ENCODE measurements around the gene OOSP4A. TPM values are rescaled to one million over a fixed set of nuclear protein-coding genes. Genes with fewer than 3 reads are reported as not detected.

The OOSP4A gene
- total RNA-seq, 4 donors from 2014 or later: not detected

GRCh38 chr11:59983212-59983611, 19.4 kb downstream of the OOSP4A start:
- Histone ChIP-seq H3K4me1 (no peaks in the 10 kb centered on the region), H3K36me3 (no peaks in the 10 kb centered on the region), H3K27me3 (no peaks in the 10 kb centered on the region), H3K4me3 (no peak overlapping the region), H3K9me3 (no peaks in the 10 kb centered on the region), H3K27ac (no peak overlapping the region)
- in situ Hi-C loops (cut with MboI; ENCODE audit: low sequenced_read_pairs in 4 of 4): no loop called here
- no peak for TF ChIP-seq POLR2A (IDR thresholded peaks at IDR 0.05)
- TF ChIP-seq, protein P1, sequence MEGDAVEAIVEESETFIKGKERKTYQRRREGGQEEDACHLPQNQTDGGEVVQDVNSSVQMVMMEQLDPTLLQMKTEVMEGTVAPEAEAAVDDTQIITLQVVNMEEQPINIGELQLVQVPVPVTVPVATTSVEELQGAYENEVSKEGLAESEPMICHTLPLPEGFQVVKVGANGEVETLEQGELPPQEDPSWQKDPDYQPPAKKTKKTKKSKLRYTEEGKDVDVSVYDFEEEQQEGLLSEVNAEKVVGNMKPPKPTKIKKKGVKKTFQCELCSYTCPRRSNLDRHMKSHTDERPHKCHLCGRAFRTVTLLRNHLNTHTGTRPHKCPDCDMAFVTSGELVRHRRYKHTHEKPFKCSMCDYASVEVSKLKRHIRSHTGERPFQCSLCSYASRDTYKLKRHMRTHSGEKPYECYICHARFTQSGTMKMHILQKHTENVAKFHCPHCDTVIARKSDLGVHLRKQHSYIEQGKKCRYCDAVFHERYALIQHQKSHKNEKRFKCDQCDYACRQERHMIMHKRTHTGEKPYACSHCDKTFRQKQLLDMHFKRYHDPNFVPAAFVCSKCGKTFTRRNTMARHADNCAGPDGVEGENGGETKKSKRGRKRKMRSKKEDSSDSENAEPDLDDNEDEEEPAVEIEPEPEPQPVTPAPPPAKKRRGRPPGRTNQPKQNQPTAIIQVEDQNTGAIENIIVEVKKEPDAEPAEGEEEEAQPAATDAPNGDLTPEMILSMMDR (IDR thresholded peaks at IDR 0.05 in 4 of 5, conservative IDR thresholded peaks at IDR 0.05 in 1 of 5): no peak
- intact Hi-C loops (cut with DNase I; ENCODE audit: low total_unique reads): no loop called here
- no peak for ATAC-seq
- no peak for DNase-seq

DNA sequence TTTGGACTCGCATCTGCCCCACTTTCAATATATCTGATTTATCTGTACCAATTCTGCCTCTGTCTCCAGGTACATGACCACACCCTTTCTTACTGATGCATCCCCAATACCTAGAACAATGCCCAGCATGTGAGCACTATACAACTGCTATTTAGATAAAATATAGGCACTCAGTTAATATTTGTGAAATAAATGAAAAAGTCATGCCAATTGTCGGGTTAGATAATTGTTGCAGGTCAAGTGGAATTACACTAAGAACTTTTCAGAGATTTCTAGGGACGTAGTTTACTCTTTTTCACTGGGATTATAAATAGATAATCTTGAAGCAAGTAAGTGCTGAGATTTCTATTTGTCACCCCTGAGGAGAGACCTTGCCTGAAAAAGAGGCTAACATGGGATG, 20.5 kb downstream of the OOSP4A start:
- in situ Hi-C loops (cut with MboI; ENCODE audit: low sequenced_read_pairs in 4 of 4): no loop called here
- Histone ChIP-seq H3K4me1 (no peaks in the 10 kb centered on the region), H3K9me3 (no peaks in the 10 kb centered on the region), H3K36me3 (no peaks in the 10 kb centered on the region), H3K4me3 (no peak overlapping the region), H3K27me3 (no peaks in the 10 kb centered on the region), H3K27ac (no peak overlapping the region)
- TF ChIP-seq, protein P1 (IDR thresholded peaks at IDR 0.05 in 4 of 5, conservative IDR thresholded peaks at IDR 0.05 in 1 of 5): no peak
- TF ChIP-seq POLR2A (IDR thresholded peaks at IDR 0.05): no peak
- DNase-seq (no peak), ATAC-seq (no peak)
- intact Hi-C loops (cut with DNase I; ENCODE audit: low total_unique reads): no loop called here

DNA sequence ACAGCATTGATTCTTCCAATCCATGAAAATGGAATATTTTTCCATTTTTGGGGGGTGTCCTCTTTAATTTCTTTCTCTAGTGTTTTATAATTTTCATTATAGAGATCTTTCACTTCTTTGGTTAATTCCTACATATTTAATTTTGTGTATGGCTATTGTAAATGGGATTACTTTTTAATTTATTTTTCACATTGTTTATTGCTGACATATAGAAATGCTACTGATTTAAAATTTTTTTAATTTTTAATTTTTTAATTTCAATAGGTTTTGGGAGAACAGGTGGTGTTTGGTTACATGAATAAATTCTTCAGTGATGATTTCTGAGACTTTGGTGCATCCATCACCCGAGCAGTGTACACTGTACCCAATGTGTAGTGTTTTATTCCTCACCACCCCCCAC, 26.6 kb downstream of the OOSP4A start:
- in situ Hi-C loops (cut with MboI; ENCODE audit: low sequenced_read_pairs in 4 of 4) (no loop called here), intact Hi-C loops (cut with DNase I; ENCODE audit: low total_unique reads) (no loop called here)
- Histone ChIP-seq H3K4me1 (no peaks in the 10 kb centered on the region), H3K9me3 (no peaks in the 10 kb centered on the region), H3K36me3 (no peaks in the 10 kb centered on the region), H3K27me3 (no peaks in the 10 kb centered on the region), H3K27ac (no peak overlapping the region), H3K4me3 (no peak overlapping the region)
- DNase-seq (no peak), ATAC-seq (no peak)
- TF ChIP-seq POLR2A (IDR thresholded peaks at IDR 0.05): no peak
- TF ChIP-seq, protein P1 (IDR thresholded peaks at IDR 0.05 in 4 of 5, conservative IDR thresholded peaks at IDR 0.05 in 1 of 5): no peak

GRCh38 chr11:59992425-59992824, 28.6 kb downstream of the OOSP4A start:
- Histone ChIP-seq H3K4me1 (no peaks in the 10 kb centered on the region), H3K27ac (no peak overlapping the region), H3K27me3 (no peaks in the 10 kb centered on the region), H3K4me3 (no peak overlapping the region), H3K36me3 (no peaks in the 10 kb centered on the region), H3K9me3 (no peaks in the 10 kb centered on the region)
- in situ Hi-C loops (cut with MboI; ENCODE audit: low sequenced_read_pairs in 4 of 4) (no loop called here), intact Hi-C loops (cut with DNase I; ENCODE audit: low total_unique reads) (no loop called here)
- DNase-seq (no peak), ATAC-seq (no peak)
- TF ChIP-seq POLR2A (IDR thresholded peaks at IDR 0.05): no peak
- TF ChIP-seq, protein P1 (IDR thresholded peaks at IDR 0.05 in 4 of 5, conservative IDR thresholded peaks at IDR 0.05 in 1 of 5): no peak

DNA sequence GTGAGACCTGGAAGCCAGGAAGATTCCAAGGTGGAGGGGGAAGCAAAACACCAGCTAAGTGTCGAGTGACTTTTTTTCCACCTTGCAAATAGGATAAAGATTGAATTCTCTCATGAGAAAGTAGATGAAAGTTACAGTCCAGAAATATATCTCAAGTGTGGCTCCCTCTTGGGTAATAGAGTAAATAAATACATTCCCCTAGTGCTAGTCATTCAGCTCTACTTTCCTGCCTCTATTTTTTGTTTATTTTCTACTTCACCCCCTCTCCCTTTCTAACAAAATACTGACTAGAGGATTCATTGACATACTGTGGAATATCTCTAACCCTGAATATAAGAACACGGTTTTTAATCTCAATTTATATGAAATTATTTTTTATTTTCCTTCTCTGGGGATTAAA, 34.0 kb downstream of the OOSP4A start:
- in situ Hi-C loops (cut with MboI; ENCODE audit: low sequenced_read_pairs in 4 of 4): no loop called here

More for the DNA sequence above, 34.0 kb downstream of the OOSP4A start:
- H3K4me3 ChIP-seq: no peak overlapping the region
- intact Hi-C loops (cut with DNase I; ENCODE audit: low total_unique reads): no loop called here
- no peak overlapping the region for H3K27ac ChIP-seq
- H3K36me3 ChIP-seq: no peaks in the 10 kb centered on the region
- DNase-seq (no peak), ATAC-seq (no peak)
- H3K27me3 ChIP-seq: no peaks in the 10 kb centered on the region
- TF ChIP-seq, protein P1 (IDR thresholded peaks at IDR 0.05 in 4 of 5, conservative IDR thresholded peaks at IDR 0.05 in 1 of 5): no peak
- TF ChIP-seq POLR2A (IDR thresholded peaks at IDR 0.05): no peak
- no peaks in the 10 kb centered on the region for H3K9me3 ChIP-seq
- no peaks in the 10 kb centered on the region for H3K4me1 ChIP-seq

All from gastrocnemius medialis (tissue), 4 donors.